Measurements from ENCODE around the gene MPZL2. TPM values are rescaled to one million over a fixed set of nuclear protein-coding genes. Genes with fewer than 3 reads are reported as not detected.

Gene MPZL2
- total and polyA plus RNA-seq, 9 of the 15 experiments (the other 6 are each of a cell fraction or from before 2014, with no cell fraction given) = 0.09 to 0.28 (median 0.18) TPM; not detected in 2

- TF ChIP-seq ZNF592 (IDR thresholded peaks at IDR 0.05) (no peak), ZNF175 (CRISPR knock-in tag; IDR thresholded peaks at IDR 0.05; ENCODE audit: low read depth) (peak; percentile 18; the same call in 1 of the 2 replicates), ZNF639 (CRISPR knock-in tag; conservative IDR thresholded peaks at IDR 0.05 in 1 of 2, IDR thresholded peaks at IDR 0.05 in 1 of 2) (peak in 1 of 2 experiments; percentile 71; a peak in 2 of 4 replicates), FOXP1 (CRISPR knock-in tag; IDR thresholded peaks at IDR 0.05) (0 out of 2 replicates have a peak, but pooled peaks have one; percentile 35), MEIS2 (IDR thresholded peaks at IDR 0.05; ENCODE audit: partially characterized antibody) (peak; percentile 99), CBFA2T3 (IDR thresholded peaks at IDR 0.05) (peak; percentile 98), PCBP2 (IDR thresholded peaks at IDR 0.05; ENCODE audit: low read depth, low read length, poor library complexity, severe bottlenecking) (no peak), VEZF1 (CRISPR knock-in tag; IDR thresholded peaks at IDR 0.05) (peak; percentile 51; the same call in 1 of the 2 replicates), HOXB6 (CRISPR knock-in tag; IDR thresholded peaks at IDR 0.05; ENCODE audit: borderline replicate concordance) (no peak), CTBP1 (IDR thresholded peaks at IDR 0.05; ENCODE audit: borderline replicate concordance) (peak; percentile 98), GTF3C2 (IDR thresholded peaks at IDR 0.05; ENCODE audit: borderline replicate concordance, extremely low read depth, insufficient read length) (peak; percentile 69), SRF (CRISPR knock-in tag; IDR thresholded peaks at IDR 0.05) (peak in 1 of 2 experiments; percentile 49; a peak in 1 of 4 replicates), MEF2A (IDR thresholded peaks at IDR 0.05; ENCODE audit: control insufficient read depth, low read depth, low read length) (peak; percentile 87), HDAC2 (IDR thresholded peaks at IDR 0.05) (peak; percentile 100), SUPT5H (IDR thresholded peaks at IDR 0.05) (no peak), ZNF311 (CRISPR knock-in tag; IDR thresholded peaks at IDR 0.05) (0 out of 2 replicates have a peak, but pooled peaks have one; percentile 61), LARP7 (IDR thresholded peaks at IDR 0.05) (no peak)
Observed at GRCh38 chr11:118240999-118241763, 22.9 kb downstream of the MPZL2 start (continued).

All from K562 (cell line).